GM12874 (cell line): ENCODE data around the gene EXOC7.

Source experiments
- TF ChIP-seq, protein P1 (sequence below): IDR thresholded peaks from 2 replicates; pipeline ENCODE4 v1.5.1; 2011; ENCODE audit warnings: low read depth, mild to moderate bottlenecking, control low read depth, low read length, moderate library complexity; ENCODE audit not compliant: insufficient read depth

Gene EXOC7

DNA sequence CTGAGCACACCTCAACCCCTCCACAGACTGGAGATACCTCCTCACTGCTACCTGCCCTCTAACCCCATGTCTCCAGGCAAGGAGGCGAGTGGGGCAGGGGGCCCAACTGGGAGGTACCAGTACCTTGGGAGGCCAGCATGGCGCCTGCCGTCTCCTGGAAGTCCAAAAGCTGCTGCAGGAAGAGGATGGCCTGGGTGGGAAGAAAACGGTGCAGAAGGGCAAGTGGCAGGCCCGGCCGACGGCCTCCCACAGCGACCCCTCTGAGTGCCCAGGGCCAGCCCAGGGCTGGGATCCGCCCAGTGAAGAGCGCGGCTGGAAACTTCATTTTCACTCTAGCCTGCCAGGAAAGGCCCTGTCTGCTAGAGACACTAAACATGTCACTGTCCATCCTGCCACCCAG lies 16.1 kb downstream of the EXOC7 start:
- TF ChIP-seq, protein P1, sequence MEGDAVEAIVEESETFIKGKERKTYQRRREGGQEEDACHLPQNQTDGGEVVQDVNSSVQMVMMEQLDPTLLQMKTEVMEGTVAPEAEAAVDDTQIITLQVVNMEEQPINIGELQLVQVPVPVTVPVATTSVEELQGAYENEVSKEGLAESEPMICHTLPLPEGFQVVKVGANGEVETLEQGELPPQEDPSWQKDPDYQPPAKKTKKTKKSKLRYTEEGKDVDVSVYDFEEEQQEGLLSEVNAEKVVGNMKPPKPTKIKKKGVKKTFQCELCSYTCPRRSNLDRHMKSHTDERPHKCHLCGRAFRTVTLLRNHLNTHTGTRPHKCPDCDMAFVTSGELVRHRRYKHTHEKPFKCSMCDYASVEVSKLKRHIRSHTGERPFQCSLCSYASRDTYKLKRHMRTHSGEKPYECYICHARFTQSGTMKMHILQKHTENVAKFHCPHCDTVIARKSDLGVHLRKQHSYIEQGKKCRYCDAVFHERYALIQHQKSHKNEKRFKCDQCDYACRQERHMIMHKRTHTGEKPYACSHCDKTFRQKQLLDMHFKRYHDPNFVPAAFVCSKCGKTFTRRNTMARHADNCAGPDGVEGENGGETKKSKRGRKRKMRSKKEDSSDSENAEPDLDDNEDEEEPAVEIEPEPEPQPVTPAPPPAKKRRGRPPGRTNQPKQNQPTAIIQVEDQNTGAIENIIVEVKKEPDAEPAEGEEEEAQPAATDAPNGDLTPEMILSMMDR: no peak

DNA sequence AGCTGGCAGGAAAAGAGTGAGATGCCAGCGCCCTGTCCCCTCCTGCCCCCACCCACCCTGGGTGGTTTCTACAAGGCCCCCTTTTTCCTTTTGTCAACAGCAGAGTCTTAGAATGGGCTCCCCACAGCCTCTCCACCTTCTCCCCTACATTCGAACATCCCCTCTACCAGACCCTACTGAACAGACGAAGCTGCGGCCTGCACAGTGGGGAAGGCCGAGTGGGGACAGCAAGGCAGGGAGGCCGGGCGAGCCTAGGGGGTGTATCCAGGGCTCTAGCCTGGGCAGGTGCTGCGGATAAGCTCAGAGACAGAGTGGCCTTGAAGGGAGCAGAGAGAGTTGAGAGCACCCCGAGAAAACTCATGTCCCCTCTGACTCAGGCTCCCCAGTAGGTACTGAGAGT lies 17.2 kb downstream of the EXOC7 start:
- TF ChIP-seq, protein P1: no peak

DNA sequence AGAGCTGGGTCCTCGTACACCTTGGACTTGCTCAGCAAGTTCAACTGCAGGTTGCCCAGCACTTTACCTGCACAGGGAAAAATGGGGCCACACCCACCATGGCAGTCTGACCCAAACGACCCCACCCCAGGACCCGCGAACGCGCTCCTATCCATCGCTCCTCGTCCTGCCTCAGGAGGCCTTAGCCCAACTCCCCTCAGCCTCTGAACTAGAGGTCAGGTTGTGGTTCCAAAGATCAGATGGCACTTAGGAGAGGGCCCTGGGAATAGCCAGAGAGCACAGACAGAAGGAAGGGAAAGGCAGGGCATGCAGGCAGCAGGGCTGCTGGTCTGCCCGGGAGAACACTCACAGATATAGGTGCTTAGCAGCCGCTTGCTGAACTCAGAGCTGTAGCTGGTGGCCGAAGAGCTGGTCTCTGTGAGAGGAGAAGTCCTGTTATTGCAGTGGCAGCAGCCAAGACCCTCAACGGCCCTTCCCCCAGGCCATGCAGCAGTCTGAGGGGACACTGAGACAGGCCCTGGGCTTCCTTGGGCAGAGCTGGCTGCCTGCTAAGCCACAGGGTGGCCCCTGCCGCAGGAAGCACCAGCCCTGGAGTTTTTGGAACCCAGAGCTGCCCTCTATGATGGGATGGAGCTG lies 17.7 kb downstream of the EXOC7 start:
- TF ChIP-seq, protein P1: no peak

DNA sequence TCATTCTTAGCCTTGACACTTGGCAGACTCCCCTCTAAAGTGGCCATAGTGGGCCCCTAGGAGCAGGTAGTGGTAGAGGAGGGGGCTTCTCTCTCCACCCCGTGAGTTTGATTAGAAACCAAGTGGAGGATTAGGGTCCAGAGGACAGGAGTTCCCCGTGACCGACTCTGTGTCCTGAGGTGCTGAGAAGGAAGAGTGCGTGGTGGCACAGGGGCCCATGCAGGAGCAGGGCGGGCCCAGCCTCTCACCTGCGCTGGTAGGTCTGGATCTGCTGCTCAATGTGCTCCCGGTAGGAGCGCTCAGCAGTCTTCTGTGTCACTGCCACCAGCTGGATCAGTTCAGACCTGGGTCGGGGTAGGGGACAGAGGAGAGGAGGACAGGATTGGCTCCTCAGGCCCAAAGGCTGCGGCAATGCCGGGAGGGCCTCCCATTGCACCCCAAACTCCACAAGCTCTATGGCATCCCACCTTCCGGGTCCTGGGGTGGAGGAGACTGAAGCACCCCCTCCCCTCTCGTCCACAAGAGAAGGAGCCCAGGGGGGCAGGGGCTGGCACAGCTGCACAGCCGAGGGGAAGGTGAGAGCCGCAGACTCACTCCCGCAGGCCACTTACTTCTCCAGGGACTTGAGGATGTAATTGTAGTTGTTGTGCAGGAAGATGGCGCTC lies 18.4 kb downstream of the EXOC7 start:
- TF ChIP-seq, protein P1: no peak

DNA sequence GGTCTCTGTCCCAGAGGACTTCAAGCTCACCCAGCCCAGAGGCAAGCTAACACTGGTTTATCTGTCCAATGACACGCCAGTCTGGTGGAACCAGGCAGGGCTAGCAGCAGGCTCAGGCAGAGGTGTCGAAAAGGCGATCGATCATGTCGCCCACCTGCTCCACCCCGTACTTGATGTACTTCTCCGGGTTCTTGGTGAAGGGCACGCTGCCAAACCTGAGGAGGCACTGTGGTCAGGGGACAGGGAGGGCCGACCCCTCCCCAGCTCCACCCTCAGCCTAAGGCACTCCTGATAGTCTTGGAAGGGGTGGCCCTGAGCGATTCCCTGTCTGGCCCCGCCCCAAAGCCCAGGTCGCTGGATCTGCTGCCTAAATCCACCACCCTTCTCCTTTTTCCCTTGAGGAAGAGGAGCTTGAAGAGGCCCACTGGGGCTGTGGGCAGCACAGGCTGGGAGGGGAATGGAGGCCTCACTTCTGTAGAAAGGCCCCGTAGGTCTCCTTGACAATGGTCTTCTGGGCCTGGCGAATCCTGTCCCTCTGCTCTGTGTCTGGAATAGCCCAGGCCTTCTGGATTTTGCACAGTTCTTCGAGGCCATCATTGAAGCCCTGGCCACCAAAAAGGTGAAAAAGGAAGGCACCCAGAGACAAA lies 19.9 kb downstream of the EXOC7 start:
- TF ChIP-seq, protein P1: no peak

DNA sequence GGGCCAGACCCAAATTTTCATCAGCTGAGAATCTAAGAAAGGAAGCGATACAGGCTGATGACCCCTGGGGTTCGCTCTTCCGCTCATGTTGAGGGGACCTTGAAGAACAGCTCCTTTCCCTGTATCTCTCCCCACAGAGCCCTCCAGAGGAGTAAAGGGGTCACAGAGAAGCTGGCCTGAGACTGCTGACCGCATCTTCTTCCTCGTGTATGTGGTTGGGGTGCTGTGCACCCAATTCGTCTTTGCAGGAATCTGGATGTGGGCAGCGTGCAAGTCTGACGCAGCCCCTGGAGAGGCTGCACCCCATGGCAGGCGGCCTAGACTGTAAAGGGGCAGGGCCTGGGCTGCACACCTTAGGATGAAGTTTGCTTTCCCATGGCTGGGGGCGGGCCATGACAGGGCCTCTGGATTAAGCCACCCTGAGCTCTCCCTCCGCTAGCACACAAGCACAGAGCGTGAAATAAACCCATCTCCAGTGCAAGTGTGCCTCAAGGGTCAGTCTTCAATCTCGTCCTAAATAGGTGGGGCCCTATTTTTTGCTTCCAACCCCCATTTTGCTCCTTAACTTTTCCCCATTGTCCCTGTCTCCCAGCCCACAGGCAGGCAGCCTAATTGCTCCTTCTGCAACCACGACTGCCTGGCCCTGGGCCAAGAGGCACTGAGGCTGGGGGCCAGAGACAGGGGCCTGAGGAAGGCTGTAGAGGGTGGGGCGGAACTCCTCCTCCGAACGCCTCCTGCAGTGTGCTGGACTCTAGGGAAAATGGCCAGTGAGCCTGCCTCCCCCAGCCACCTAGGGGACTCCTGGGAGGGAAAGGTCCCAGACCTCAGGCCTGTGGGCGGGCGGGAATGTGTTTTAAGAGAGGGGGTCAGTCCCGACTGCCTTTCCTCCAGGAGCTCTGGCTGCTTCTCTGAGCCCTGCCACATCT lies 21.0 kb downstream of the EXOC7 start:
- TF ChIP-seq, protein P1: no peak
